ENCODE data around the gene PTPN14.

The PTPN14 gene

DNA sequence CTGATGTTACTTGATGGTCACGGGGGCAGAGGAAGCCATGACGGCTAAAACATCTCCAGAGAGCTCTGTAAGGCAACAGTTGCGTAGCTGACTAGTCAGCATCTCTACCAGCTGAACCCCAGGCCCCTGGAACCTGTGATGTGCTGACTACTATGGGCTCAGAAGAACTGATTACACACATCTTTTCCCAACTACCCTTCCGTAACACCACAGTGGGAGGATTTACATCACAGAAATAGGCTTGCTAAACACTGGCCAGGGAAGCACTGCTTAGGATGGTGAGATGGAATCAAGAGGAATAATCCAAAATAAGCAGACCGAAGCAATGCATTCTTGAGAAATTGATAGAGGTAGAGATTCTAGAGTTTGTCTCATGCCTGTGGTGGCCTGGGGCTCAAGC lies 148.0 kb downstream of the PTPN14 start:
- Mint-ChIP-seq H3K36me3 (ENCODE audit: low read depth) (peaks cover 53% of the 10 kb centered on the region), H3K4me3 (no peak overlapping the region), H3K9me3 (no peaks in the 10 kb centered on the region), H3K27ac (peak overlapping the region; percentile 54), H3K27me3 (ENCODE audit: low read depth, poor library complexity) (no peaks in the 10 kb centered on the region), H3K4me1 (peaks cover 11% of the 10 kb centered on the region)
- TF ChIP-seq, protein P1, sequence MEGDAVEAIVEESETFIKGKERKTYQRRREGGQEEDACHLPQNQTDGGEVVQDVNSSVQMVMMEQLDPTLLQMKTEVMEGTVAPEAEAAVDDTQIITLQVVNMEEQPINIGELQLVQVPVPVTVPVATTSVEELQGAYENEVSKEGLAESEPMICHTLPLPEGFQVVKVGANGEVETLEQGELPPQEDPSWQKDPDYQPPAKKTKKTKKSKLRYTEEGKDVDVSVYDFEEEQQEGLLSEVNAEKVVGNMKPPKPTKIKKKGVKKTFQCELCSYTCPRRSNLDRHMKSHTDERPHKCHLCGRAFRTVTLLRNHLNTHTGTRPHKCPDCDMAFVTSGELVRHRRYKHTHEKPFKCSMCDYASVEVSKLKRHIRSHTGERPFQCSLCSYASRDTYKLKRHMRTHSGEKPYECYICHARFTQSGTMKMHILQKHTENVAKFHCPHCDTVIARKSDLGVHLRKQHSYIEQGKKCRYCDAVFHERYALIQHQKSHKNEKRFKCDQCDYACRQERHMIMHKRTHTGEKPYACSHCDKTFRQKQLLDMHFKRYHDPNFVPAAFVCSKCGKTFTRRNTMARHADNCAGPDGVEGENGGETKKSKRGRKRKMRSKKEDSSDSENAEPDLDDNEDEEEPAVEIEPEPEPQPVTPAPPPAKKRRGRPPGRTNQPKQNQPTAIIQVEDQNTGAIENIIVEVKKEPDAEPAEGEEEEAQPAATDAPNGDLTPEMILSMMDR (IDR thresholded peaks at IDR 0.05) = no peak
- DNase-seq = no peak

DNA sequence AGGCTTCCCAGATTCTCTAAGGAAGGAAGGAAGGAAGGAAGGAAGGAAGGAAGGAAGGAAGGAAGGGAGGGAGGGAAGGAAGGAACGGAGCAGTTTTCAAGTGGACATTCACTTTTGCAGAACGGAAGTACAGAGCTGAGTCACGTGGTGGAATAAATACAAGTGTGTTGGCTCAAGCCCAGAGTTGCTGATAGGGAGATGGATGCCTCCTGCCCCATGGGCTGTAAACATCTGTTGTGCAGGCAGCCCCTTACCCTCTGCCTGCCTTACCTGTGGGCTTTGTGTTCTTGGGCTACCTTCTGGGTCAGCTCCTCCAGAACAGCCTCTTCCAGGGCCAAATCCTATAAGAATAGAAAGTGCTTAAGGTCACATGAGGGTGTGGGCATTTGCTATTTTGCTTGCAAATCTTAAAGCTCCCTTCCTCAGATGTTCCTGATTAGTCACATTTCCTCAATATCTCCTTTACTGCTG lies 148.8 kb downstream of the PTPN14 start:
- H3K4me3 Mint-ChIP-seq = no peak overlapping the region
- no peak overlapping the region for H3K27ac Mint-ChIP-seq
- H3K36me3 Mint-ChIP-seq (ENCODE audit: low read depth) = peaks cover 61% of the 10 kb centered on the region
- TF ChIP-seq, protein P1 (IDR thresholded peaks at IDR 0.05) = no peak
- no peak for DNase-seq
- peaks cover 11% of the 10 kb centered on the region for H3K4me1 Mint-ChIP-seq
- H3K27me3 Mint-ChIP-seq (ENCODE audit: low read depth, poor library complexity) = no peaks in the 10 kb centered on the region
- no peaks in the 10 kb centered on the region for H3K9me3 Mint-ChIP-seq

DNA sequence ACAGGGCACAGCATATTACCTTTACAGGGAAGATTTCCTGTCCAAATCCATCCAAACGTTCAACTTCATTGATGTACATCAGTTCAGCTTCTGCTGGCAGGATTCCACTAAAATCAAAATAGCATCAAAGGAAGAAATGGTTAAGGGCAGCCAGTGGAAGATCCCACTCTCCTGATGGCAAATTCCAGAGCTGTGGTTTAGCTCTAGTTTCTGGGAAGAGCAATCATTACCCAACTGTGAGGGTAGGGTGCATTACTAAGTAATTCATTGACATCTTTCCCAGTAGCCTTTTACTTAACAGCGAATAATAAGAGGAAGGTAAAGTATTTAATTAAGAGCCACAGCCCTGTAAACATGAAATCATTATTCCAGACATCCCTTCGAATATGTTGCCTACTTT lies 149.7 kb downstream of the PTPN14 start:
- no peaks in the 10 kb centered on the region for H3K9me3 Mint-ChIP-seq
- peaks cover 11% of the 10 kb centered on the region for H3K4me1 Mint-ChIP-seq
- no peak overlapping the region for H3K27ac Mint-ChIP-seq
- peaks cover 66% of the 10 kb centered on the region for H3K36me3 Mint-ChIP-seq (ENCODE audit: low read depth)
- DNase-seq = no peak
- H3K27me3 Mint-ChIP-seq (ENCODE audit: low read depth, poor library complexity) = no peaks in the 10 kb centered on the region
- TF ChIP-seq, protein P1 (IDR thresholded peaks at IDR 0.05) = no peak
- no peak overlapping the region for H3K4me3 Mint-ChIP-seq

DNA sequence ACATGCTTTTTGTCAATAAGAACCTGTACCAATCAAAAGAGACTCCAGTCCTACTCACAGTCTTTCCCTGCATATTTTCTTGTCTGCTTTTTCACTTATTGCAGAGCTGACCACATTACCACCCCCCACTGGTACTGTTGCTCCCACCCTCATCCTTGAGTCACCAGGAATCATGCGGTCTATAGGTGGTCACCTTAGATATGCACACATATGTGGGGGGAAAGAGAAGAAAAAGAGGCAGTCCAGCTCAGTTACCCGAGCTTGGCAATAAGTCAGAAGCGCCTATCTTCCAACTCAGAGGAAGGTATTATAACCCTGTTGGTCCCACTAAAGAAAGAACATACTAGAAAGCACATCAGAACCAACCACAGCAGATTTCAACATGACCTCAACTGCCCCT lies 151.3 kb downstream of the PTPN14 start:
- Mint-ChIP-seq H3K4me3 (no peak overlapping the region), H3K27ac (no peak overlapping the region), H3K4me1 (peaks cover 9% of the 10 kb centered on the region), H3K27me3 (ENCODE audit: low read depth, poor library complexity) (no peaks in the 10 kb centered on the region), H3K9me3 (no peaks in the 10 kb centered on the region), H3K36me3 (ENCODE audit: low read depth) (peaks cover 76% of the 10 kb centered on the region)
- no peak for DNase-seq
- TF ChIP-seq, protein P1 (IDR thresholded peaks at IDR 0.05) = no peak

DNA sequence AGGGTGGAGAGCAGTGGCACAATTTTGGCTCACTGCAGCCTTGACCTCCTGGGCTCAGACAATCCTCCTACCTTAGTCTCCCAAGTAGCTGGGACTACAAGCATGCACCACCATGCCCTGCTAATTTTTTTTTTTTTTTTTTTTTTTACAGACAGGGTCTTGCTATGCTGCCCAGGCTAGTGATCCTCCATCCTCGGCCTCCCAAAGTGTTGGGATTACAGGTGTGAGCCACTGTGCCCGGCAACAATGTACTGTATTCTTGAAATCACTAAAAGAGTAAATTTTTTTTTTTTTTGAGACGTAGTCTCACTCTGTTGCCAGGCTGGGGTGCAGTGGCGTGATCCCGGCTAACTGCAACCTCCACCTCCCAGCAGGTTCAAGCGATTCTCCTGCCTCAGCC lies 152.9 kb downstream of the PTPN14 start:
- TF ChIP-seq, protein P1 (IDR thresholded peaks at IDR 0.05) = no peak
- Mint-ChIP-seq H3K27ac (no peak overlapping the region), H3K4me1 (peaks cover 1% of the 10 kb centered on the region), H3K4me3 (no peak overlapping the region), H3K9me3 (no peaks in the 10 kb centered on the region), H3K27me3 (ENCODE audit: low read depth, poor library complexity) (no peaks in the 10 kb centered on the region), H3K36me3 (ENCODE audit: low read depth) (peaks cover 85% of the 10 kb centered on the region)
- DNase-seq = no peak

DNA sequence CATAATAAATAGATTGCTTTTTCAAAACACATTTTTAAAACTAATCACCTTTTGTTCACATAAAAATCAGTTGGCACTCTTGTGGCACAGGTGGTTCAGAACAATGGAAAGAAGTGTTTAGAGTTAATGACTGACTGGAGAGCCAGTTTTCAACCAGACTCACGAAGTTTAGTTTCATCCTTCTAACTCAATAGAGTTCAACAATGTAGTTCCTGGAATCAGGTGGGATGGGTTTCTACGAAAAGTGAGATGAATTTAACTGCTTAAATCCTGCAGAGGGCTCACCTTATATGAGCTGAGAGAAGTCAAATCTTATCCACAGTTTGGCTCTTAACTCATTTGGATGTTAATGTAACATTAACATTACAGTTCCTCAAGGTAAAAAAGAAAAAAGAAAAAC lies 153.9 kb downstream of the PTPN14 start:
- Mint-ChIP-seq H3K27me3 (ENCODE audit: low read depth, poor library complexity) (no peaks in the 10 kb centered on the region), H3K4me1 (peaks cover 8% of the 10 kb centered on the region), H3K4me3 (no peak overlapping the region), H3K36me3 (ENCODE audit: low read depth) (peaks cover 89% of the 10 kb centered on the region), H3K9me3 (no peaks in the 10 kb centered on the region), H3K27ac (no peak overlapping the region)
- DNase-seq = no peak
- TF ChIP-seq, protein P1 (IDR thresholded peaks at IDR 0.05) = no peak

All from nephron progenitor cell (in vitro differentiated cells).